ENCODE data around the gene PDZD2.

- TF ChIP-seq CTCF (IDR thresholded peaks at IDR 0.05) (no peak), POLR2A (IDR thresholded peaks at IDR 0.05) (no peak)
These were observed 362.4 kb downstream of the PDZD2 start for GRCh38 chr5:32001284-32001683.

Measured in heart left ventricle (tissue), 13 donors.